ENCODE data around the gene ATP6V0C.
"Not testable (repeated sequence)": the region's sequence is repeated elsewhere in the genome, so short reads cannot be mapped to it uniquely, and the experiment has no call there.

The ATP6V0C gene

GRCh38 chr16:2560131-2560797 is 46.5 kb downstream of the ATP6V0C start:
- not testable (repeated sequence) for DNase-seq

- DNase-seq, result not testable (repeated sequence)
Observed at GRCh38 chr16:2560798-2561133, 47.0 kb downstream of the ATP6V0C start.

GRCh38 chr16:2567506-2567905 is 53.8 kb downstream of the ATP6V0C start:
- DNase-seq, result not testable (repeated sequence)

GRCh38 chr16:2568573-2568972 is 54.8 kb downstream of the ATP6V0C start:
- DNase-seq, result not testable (repeated sequence)

Measured in right forelimb (tissue), 1 donor.